HG03442 (cell line): ENCODE data around the gene RRM1.
"Not testable (repeated sequence)": the region's sequence is repeated elsewhere in the genome, so short reads cannot be mapped to it uniquely, and the experiment has no call there.

Source experiments
- ATAC-seq: cut with Tn5 transposase; IDR thresholded peaks from one replicate; pipeline ENCODE4 v1.9.1; 2021; ENCODE audit warnings: mild to moderate bottlenecking, moderate library complexity; ENCODE audit not compliant: unreplicated experiment

Gene RRM1

GRCh38 chr11:4134806-4135205, 40.2 kb downstream of the RRM1 start:
- no peak for ATAC-seq

GRCh38 chr11:4138497-4138896, 43.9 kb downstream of the RRM1 start:
- no peak for ATAC-seq

GRCh38 chr11:4140067-4140636, 45.6 kb downstream of the RRM1 start:
- no peak for ATAC-seq

- ATAC-seq = no peak
Measured at GRCh38 chr11:4146070-4146771, 51.6 kb downstream of the RRM1 start.

GRCh38 chr11:4146772-4147098, 52.1 kb downstream of the RRM1 start:
- no peak for ATAC-seq

GRCh38 chr11:4154503-4154902, 59.9 kb downstream of the RRM1 start:
- ATAC-seq = no peak

GRCh38 chr11:4156571-4156970, 62.0 kb downstream of the RRM1 start:
- no peak for ATAC-seq

GRCh38 chr11:4158818-4159217, 64.2 kb downstream of the RRM1 start:
- ATAC-seq = not testable (repeated sequence)

GRCh38 chr11:4161305-4161704, 66.7 kb downstream of the RRM1 start:
- no peak for ATAC-seq

- ATAC-seq = no peak
Measured at GRCh38 chr11:4164884-4165590, 70.4 kb downstream of the RRM1 start.

- ATAC-seq = no peak
Measured at GRCh38 chr11:4167292-4167691, 72.7 kb downstream of the RRM1 start.

GRCh38 chr11:4167758-4168157, 73.2 kb downstream of the RRM1 start:
- ATAC-seq = no peak

GRCh38 chr11:4175620-4176350, 81.2 kb downstream of the RRM1 start:
- ATAC-seq = not testable (repeated sequence)

- ATAC-seq = no peak
Measured at GRCh38 chr11:4178813-4179662, 84.4 kb downstream of the RRM1 start.

- ATAC-seq = no peak
Measured at GRCh38 chr11:4180441-4181183, 86.0 kb downstream of the RRM1 start.

- peak; percentile 84 for ATAC-seq
Measured at GRCh38 chr11:4181782-4182721, 87.5 kb downstream of the RRM1 start.

- ATAC-seq = no peak
Measured at GRCh38 chr11:4183410-4184057, 88.9 kb downstream of the RRM1 start.

GRCh38 chr11:4184163-4184916, 89.7 kb downstream of the RRM1 start:
- no peak for ATAC-seq
